ENCODE results near the gene AFG1L.

The AFG1L gene

DNA sequence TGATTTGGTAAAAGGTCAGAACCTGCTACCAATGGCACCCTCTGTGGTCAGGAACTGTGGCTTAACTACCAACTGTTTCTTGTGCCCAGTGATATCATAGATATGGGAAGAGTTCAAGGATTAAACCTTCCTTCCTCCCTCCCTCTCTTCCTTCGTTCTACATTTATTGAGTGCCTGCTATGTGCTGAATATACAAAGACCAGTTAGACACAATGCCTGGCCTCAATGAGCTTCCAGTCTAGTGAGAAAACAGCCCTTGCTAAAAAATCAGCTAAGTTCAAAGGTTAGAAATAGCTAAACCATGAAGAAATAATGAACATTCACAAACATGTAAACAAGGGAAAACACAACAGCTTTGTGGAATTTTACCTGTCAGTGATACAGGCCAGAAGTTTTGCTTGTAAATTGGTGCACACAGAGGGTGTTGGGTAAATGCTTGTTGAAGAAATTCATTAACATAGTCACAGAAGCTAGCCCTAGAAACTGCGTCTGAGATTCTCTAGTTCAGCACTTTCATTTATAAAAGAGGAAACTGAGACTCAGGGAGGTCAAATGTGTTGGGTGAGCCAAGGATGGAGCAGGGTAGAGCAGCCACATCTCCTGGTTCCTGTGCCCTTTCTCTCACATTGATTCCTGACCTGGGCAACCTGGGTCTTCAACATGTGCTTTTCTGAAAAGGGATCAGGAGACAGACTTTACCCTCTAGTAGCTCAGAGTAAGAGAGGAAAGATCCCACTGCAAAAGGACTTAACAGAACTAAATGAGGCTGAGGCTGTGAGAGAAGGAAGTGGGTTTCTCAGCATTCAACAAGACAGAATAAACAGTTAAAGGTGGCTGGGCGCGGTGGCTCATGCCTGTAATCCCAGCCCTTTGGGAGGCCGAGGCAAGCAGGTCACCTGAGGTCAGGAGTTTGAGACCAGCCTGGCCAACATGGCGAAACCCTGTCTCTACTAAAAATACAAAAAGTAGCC is 251.5 kb downstream of the AFG1L start:
- Histone ChIP-seq H3K9ac (ENCODE audit: low read length) (no peak overlapping the region), H3K79me2 (ENCODE audit: low read length) (no peaks in the 10 kb centered on the region)

DNA sequence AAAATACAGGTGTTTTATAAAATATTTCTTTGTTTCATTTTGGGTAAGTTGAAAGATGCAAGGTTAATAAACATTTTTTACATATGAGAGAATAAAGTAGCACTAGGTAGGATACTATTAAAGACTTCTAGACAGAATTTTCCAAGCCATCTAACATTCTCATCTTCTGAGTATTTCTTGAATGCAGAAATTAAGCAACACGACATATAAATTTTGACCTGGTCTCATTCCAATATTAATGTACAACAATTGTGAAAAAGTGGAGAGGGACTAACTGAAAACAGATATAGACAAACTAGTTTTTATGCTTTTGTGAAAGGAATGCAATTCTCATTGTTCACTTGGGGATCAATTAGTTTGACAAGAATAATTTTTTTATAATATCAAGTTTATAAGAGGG is 254.4 kb downstream of the AFG1L start:
- peaks cover 18% of the 10 kb centered on the region for H3K27me3 ChIP-seq (ENCODE audit: low read depth, low read length)
- no peaks in the 10 kb centered on the region for H3K4me1 ChIP-seq (ENCODE audit: low read length)
- no peaks in the 10 kb centered on the region for H3K36me3 ChIP-seq (replicated peaks; ENCODE audit: low read depth, low read length)
- TF ChIP-seq, protein P1, sequence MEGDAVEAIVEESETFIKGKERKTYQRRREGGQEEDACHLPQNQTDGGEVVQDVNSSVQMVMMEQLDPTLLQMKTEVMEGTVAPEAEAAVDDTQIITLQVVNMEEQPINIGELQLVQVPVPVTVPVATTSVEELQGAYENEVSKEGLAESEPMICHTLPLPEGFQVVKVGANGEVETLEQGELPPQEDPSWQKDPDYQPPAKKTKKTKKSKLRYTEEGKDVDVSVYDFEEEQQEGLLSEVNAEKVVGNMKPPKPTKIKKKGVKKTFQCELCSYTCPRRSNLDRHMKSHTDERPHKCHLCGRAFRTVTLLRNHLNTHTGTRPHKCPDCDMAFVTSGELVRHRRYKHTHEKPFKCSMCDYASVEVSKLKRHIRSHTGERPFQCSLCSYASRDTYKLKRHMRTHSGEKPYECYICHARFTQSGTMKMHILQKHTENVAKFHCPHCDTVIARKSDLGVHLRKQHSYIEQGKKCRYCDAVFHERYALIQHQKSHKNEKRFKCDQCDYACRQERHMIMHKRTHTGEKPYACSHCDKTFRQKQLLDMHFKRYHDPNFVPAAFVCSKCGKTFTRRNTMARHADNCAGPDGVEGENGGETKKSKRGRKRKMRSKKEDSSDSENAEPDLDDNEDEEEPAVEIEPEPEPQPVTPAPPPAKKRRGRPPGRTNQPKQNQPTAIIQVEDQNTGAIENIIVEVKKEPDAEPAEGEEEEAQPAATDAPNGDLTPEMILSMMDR (IDR thresholded peaks at IDR 0.05; ENCODE audit: low read depth, low read length), result no peak
- no peak for TF ChIP-seq EZH2phosphoT487 (IDR thresholded peaks at IDR 0.05; ENCODE audit: low read depth)
- no peak overlapping the region for H3K27ac ChIP-seq (ENCODE audit: low read length)
- no peak overlapping the region for H2AFZ ChIP-seq (ENCODE audit: low read depth, low read length)
- no peak overlapping the region for H3K4me3 ChIP-seq (ENCODE audit: low read length)
- H3K4me2 ChIP-seq (ENCODE audit: low read length), result no peak overlapping the region
- no peaks in the 10 kb centered on the region for H3K9me3 ChIP-seq (ENCODE audit: insufficient read depth, low read length)
- H3K9ac ChIP-seq (ENCODE audit: low read length), result no peak overlapping the region
- no peaks in the 10 kb centered on the region for H3K79me2 ChIP-seq (ENCODE audit: low read length)
- H4K20me1 ChIP-seq (ENCODE audit: insufficient read depth, low read length), result no peaks in the 10 kb centered on the region

More for the DNA sequence above, 251.5 kb downstream of the AFG1L start:
- TF ChIP-seq EZH2phosphoT487 (IDR thresholded peaks at IDR 0.05; ENCODE audit: low read depth), result no peak
- TF ChIP-seq, protein P1 (IDR thresholded peaks at IDR 0.05; ENCODE audit: low read depth, low read length), result no peak
- Histone ChIP-seq H3K4me1 (ENCODE audit: low read length) (peaks cover 5% of the 10 kb centered on the region; the same call in 1 of the 2 replicates), H3K9me3 (ENCODE audit: insufficient read depth, low read length) (no peaks in the 10 kb centered on the region), H4K20me1 (ENCODE audit: insufficient read depth, low read length) (no peaks in the 10 kb centered on the region), H3K4me3 (ENCODE audit: low read length) (no peak overlapping the region), H3K27ac (ENCODE audit: low read length) (no peak overlapping the region), H3K4me2 (ENCODE audit: low read length) (no peak overlapping the region), H3K27me3 (ENCODE audit: low read depth, low read length) (peaks cover 26% of the 10 kb centered on the region), H2AFZ (ENCODE audit: low read depth, low read length) (no peak overlapping the region), H3K36me3 (replicated peaks; ENCODE audit: low read depth, low read length) (no peaks in the 10 kb centered on the region)

DNA sequence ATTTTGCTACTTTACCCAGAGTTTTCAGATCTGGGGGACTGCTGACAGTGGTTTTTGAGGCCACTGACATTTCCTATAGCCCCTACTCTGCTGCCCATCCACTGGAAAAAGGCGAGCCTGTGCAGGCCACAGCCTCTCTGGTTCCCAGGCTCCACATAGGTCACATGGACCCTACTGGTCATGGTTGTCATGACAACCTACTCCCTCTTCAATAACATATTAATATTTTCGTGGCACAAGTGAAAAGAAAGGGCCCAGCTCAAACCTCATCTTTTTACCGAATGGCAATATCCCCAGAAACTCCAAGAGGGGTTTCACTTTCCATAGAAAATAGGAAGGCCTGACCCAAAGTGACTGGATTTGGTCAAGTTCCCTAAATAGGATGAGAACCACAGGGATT is 254.9 kb downstream of the AFG1L start:
- TF ChIP-seq, protein P1 (IDR thresholded peaks at IDR 0.05; ENCODE audit: low read depth, low read length), result no peak
- no peak for TF ChIP-seq EZH2phosphoT487 (IDR thresholded peaks at IDR 0.05; ENCODE audit: low read depth)
- no peaks in the 10 kb centered on the region for H3K9me3 ChIP-seq (ENCODE audit: insufficient read depth, low read length)
- H3K9ac ChIP-seq (ENCODE audit: low read length), result no peak overlapping the region
- H3K36me3 ChIP-seq (replicated peaks; ENCODE audit: low read depth, low read length), result no peaks in the 10 kb centered on the region
- H3K4me2 ChIP-seq (ENCODE audit: low read length), result no peak overlapping the region
- H3K79me2 ChIP-seq (ENCODE audit: low read length), result no peaks in the 10 kb centered on the region
- H3K27me3 ChIP-seq (ENCODE audit: low read depth, low read length), result peaks cover 23% of the 10 kb centered on the region
- no peak overlapping the region for H3K27ac ChIP-seq (ENCODE audit: low read length)
- no peaks in the 10 kb centered on the region for H4K20me1 ChIP-seq (ENCODE audit: insufficient read depth, low read length)
- H2AFZ ChIP-seq (ENCODE audit: low read depth, low read length), result no peak overlapping the region
- H3K4me1 ChIP-seq (ENCODE audit: low read length), result no peaks in the 10 kb centered on the region
- no peak overlapping the region for H3K4me3 ChIP-seq (ENCODE audit: low read length)

DNA sequence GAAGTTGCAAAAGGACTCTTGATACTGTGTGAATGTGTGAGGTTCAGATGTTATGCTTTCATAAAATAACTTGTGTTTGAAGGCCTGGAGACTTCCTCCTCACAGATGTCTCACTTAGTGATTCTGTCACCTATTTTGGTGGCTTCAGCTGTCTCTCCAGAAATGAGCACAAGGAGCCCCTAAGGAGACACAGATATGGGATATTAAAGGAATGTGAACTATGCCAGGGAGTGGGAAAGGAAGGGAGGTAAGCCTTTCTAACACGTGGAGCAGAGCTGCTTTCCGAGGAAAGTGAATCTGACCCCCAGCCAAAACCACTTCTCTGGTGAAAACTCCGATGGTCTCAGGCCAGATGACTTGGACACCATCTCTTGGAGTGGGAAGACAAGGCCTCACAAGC is 255.4 kb downstream of the AFG1L start:
- Histone ChIP-seq H3K27me3 (ENCODE audit: low read depth, low read length) (peaks cover 24% of the 10 kb centered on the region), H3K4me2 (ENCODE audit: low read length) (no peak overlapping the region), H3K36me3 (replicated peaks; ENCODE audit: low read depth, low read length) (no peaks in the 10 kb centered on the region), H3K27ac (ENCODE audit: low read length) (no peak overlapping the region), H3K79me2 (ENCODE audit: low read length) (no peaks in the 10 kb centered on the region), H4K20me1 (ENCODE audit: insufficient read depth, low read length) (no peaks in the 10 kb centered on the region), H3K4me1 (ENCODE audit: low read length) (no peaks in the 10 kb centered on the region), H3K9ac (ENCODE audit: low read length) (no peak overlapping the region), H3K9me3 (ENCODE audit: insufficient read depth, low read length) (no peaks in the 10 kb centered on the region), H2AFZ (ENCODE audit: low read depth, low read length) (no peak overlapping the region), H3K4me3 (ENCODE audit: low read length) (no peak overlapping the region)
- TF ChIP-seq EZH2phosphoT487 (IDR thresholded peaks at IDR 0.05; ENCODE audit: low read depth), result no peak
- TF ChIP-seq, protein P1 (IDR thresholded peaks at IDR 0.05; ENCODE audit: low read depth, low read length), result no peak

Data from OCI-LY3 (cell line).